HCT116 (cell line): ENCODE results near the gene FAIM.

Experiments used
- CBX3 ChIP-seq: IDR thresholded peaks from 2 replicates; pipeline ENCODE4 v1.6.1; 2012; ENCODE audit warnings: low read depth
- EGR1 ChIP-seq: IDR thresholded peaks from 2 replicates; pipeline ENCODE4 v1.6.1; 2012; ENCODE audit warnings: low read depth
- FOSL1 ChIP-seq: IDR thresholded peaks from 2 replicates; pipeline ENCODE4 v1.6.1; 2012; ENCODE audit warnings: low read depth
- POLR2A ChIP-seq: IDR thresholded peaks from 2 replicates; pipeline ENCODE4 v1.7.0; 2011; ENCODE audit warnings: borderline replicate concordance; ENCODE audit not compliant: insufficient read depth, insufficient read length; ENCODE audit errors: extremely low read depth
- POLR2AphosphoS5 ChIP-seq: IDR thresholded peaks from 2 replicates; pipeline ENCODE4 v1.6.1; 2011; ENCODE audit warnings: mild to moderate bottlenecking, low read depth, low read length, moderate library complexity
- RAD21 ChIP-seq: IDR thresholded peaks from 2 replicates; pipeline ENCODE4 v1.6.1; 2012; ENCODE audit warnings: low read depth, mild to moderate bottlenecking
- SP1 ChIP-seq: IDR thresholded peaks from 2 replicates; pipeline ENCODE4 v1.6.1; 2012; ENCODE audit warnings: low read depth
- YY1 ChIP-seq: IDR thresholded peaks from 2 replicates; pipeline ENCODE4 v1.6.1; 2011; ENCODE audit warnings: low read length, low read depth, moderate library complexity, mild to moderate bottlenecking; ENCODE audit not compliant: insufficient replicate concordance; ENCODE audit errors: extremely low read depth
- ZNF274 ChIP-seq: fragments of 200-500 bp; sonication (Bioruptor generic); IDR thresholded peaks from 2 replicates; pipeline ENCODE4 v1.6.1; 2014; ENCODE audit warnings: mild to moderate bottlenecking, low read depth, low read length, inconsistent platforms
- TF ChIP-seq, protein P1 (sequence below), 3 experiments: fragments of 200-600 bp in 1 of 3; sonication (generic) in 1 of 3; IDR thresholded peaks in 2 of 3; conservative IDR thresholded peaks in 1 of 3; 2 replicates each; pipeline ENCODE4 v1.5.1; 2012 to 2017; ENCODE audit warnings: low read depth in 2 of 3, low read length in 2 of 3, antibody characterized with exemption in 1 of 3, borderline replicate concordance in 1 of 3, control low read depth in 1 of 3, mild to moderate bottlenecking in 1 of 3, mixed read lengths in 1 of 3, mixed run types in 1 of 3, moderate library complexity in 1 of 3; ENCODE audit not compliant: insufficient read depth in 1 of 3
- TF ChIP-seq, protein P2 (sequence below): IDR thresholded peaks from 2 replicates; pipeline ENCODE4 v1.6.1; 2012
- TF ChIP-seq, protein P3 (sequence below): IDR thresholded peaks from 2 replicates; pipeline ENCODE4 v1.6.1; 2012
- TF ChIP-seq, protein P4 (sequence below): IDR thresholded peaks from 2 replicates; pipeline ENCODE4 v1.6.1; 2012; ENCODE audit warnings: low read depth
- TF ChIP-seq, protein P5 (sequence below): IDR thresholded peaks from 2 replicates; pipeline ENCODE4 v1.6.1; 2011; ENCODE audit warnings: mild to moderate bottlenecking, low read length, moderate library complexity; ENCODE audit not compliant: insufficient replicate concordance; ENCODE audit errors: extremely low read depth

DNA sequence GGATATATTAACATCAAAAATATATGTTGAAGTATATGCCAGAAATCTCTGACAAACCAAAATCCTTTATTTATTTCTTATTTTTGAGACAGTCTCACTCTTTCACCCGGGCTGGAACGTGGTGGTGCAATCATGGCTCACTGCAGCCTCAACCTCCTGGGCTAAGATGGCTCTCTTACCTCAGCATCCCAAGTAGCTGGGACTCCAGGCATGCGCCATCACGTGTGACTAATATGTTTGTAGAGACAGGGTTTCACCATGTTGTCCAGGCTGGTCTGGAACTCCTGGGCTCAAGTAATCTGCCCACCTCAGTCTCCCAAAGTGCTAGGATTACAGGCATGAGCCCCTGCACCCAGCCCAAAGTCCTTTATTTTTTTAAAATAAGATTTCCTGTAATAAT lies 11.9 kb downstream of the FAIM start:
- TF ChIP-seq, protein P1, sequence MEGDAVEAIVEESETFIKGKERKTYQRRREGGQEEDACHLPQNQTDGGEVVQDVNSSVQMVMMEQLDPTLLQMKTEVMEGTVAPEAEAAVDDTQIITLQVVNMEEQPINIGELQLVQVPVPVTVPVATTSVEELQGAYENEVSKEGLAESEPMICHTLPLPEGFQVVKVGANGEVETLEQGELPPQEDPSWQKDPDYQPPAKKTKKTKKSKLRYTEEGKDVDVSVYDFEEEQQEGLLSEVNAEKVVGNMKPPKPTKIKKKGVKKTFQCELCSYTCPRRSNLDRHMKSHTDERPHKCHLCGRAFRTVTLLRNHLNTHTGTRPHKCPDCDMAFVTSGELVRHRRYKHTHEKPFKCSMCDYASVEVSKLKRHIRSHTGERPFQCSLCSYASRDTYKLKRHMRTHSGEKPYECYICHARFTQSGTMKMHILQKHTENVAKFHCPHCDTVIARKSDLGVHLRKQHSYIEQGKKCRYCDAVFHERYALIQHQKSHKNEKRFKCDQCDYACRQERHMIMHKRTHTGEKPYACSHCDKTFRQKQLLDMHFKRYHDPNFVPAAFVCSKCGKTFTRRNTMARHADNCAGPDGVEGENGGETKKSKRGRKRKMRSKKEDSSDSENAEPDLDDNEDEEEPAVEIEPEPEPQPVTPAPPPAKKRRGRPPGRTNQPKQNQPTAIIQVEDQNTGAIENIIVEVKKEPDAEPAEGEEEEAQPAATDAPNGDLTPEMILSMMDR (IDR thresholded peaks at IDR 0.05 in 2 of 3, conservative IDR thresholded peaks at IDR 0.05 in 1 of 3; ENCODE audit: borderline replicate concordance in 1 of 3, insufficient read depth in 1 of 3, low read depth in 2 of 3, low read length in 2 of 3) = no peak
- no peak for TF ChIP-seq ZNF274
- TF ChIP-seq, protein P2, sequence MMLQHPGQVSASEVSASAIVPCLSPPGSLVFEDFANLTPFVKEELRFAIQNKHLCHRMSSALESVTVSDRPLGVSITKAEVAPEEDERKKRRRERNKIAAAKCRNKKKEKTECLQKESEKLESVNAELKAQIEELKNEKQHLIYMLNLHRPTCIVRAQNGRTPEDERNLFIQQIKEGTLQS = no peak
- no peak for TF ChIP-seq POLR2A
- TF ChIP-seq YY1 = no peak
- TF ChIP-seq SP1 = no peak
- TF ChIP-seq, protein P3, sequence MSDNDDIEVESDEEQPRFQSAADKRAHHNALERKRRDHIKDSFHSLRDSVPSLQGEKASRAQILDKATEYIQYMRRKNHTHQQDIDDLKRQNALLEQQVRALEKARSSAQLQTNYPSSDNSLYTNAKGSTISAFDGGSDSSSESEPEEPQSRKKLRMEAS = no peak
- TF ChIP-seq POLR2AphosphoS5 = no peak
- TF ChIP-seq, protein P4, sequence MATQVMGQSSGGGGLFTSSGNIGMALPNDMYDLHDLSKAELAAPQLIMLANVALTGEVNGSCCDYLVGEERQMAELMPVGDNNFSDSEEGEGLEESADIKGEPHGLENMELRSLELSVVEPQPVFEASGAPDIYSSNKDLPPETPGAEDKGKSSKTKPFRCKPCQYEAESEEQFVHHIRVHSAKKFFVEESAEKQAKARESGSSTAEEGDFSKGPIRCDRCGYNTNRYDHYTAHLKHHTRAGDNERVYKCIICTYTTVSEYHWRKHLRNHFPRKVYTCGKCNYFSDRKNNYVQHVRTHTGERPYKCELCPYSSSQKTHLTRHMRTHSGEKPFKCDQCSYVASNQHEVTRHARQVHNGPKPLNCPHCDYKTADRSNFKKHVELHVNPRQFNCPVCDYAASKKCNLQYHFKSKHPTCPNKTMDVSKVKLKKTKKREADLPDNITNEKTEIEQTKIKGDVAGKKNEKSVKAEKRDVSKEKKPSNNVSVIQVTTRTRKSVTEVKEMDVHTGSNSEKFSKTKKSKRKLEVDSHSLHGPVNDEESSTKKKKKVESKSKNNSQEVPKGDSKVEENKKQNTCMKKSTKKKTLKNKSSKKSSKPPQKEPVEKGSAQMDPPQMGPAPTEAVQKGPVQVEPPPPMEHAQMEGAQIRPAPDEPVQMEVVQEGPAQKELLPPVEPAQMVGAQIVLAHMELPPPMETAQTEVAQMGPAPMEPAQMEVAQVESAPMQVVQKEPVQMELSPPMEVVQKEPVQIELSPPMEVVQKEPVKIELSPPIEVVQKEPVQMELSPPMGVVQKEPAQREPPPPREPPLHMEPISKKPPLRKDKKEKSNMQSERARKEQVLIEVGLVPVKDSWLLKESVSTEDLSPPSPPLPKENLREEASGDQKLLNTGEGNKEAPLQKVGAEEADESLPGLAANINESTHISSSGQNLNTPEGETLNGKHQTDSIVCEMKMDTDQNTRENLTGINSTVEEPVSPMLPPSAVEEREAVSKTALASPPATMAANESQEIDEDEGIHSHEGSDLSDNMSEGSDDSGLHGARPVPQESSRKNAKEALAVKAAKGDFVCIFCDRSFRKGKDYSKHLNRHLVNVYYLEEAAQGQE = no peak
- no peak for TF ChIP-seq EGR1
- TF ChIP-seq RAD21 = no peak
- no peak for TF ChIP-seq CBX3
- TF ChIP-seq, protein P5, sequence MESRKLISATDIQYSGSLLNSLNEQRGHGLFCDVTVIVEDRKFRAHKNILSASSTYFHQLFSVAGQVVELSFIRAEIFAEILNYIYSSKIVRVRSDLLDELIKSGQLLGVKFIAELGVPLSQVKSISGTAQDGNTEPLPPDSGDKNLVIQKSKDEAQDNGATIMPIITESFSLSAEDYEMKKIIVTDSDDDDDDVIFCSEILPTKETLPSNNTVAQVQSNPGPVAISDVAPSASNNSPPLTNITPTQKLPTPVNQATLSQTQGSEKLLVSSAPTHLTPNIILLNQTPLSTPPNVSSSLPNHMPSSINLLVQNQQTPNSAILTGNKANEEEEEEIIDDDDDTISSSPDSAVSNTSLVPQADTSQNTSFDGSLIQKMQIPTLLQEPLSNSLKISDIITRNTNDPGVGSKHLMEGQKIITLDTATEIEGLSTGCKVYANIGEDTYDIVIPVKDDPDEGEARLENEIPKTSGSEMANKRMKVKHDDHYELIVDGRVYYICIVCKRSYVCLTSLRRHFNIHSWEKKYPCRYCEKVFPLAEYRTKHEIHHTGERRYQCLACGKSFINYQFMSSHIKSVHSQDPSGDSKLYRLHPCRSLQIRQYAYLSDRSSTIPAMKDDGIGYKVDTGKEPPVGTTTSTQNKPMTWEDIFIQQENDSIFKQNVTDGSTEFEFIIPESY = no peak
- TF ChIP-seq FOSL1 = no peak
